GM21447 (cell line): ENCODE data around the gene RXYLT1.

Experiments
- ATAC-seq: cut with Tn5 transposase; IDR thresholded peaks from one replicate; pipeline ENCODE4 v1.9.1; 2021; ENCODE audit not compliant: unreplicated experiment

Gene RXYLT1

GRCh38 chr12:63843254-63843720 lies 63.6 kb downstream of the RXYLT1 start:
- no peak for ATAC-seq

GRCh38 chr12:63843721-63844390 lies 64.1 kb downstream of the RXYLT1 start:
- peak; percentile 95 for ATAC-seq

- ATAC-seq: peak; percentile 27
Observed at GRCh38 chr12:63844391-63845341, 65.0 kb downstream of the RXYLT1 start, which contains the start of gene SRGAP1. SRGAP1 (plus strand) TSS chr12:63844700; CDS start chr12:63844817, 117 bp downstream.

GRCh38 chr12:63845726-63846125 lies 66.0 kb downstream of the RXYLT1 start:
- no peak for ATAC-seq

DNA sequence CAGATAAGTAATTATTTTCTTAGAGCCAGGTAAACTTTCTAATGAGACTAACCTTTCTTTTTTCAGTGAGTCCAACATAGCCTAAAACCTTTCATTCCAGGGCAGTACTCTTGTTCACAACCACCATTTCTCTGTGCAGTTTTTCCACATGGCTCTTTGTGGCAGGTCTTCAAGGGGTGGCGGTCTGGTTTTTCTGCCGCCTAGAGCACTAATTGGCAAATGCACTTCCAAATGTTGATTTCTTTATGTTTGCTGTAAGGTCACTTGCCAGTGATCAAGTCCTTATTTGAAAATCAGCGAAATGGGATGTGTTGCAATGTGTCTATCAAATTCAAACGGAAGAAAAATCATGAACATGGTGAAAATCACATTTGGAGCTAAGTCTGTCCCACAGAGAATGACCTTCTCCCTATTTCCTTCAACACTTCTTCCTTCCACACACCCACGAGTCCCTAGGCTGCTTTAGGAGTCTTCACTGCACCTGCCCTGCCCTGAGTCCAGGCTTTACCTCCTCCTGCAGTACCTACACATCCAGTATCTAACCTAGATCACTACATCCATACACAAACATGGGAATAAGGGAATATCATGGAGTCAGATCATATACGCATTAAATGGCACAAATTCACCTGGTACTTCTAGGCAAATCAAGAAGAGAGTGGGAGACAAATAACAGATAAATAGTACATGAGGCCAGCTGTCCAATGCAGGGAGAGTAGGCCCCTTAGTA lies 66.7 kb downstream of the RXYLT1 start:
- ATAC-seq: no peak

GRCh38 chr12:63848450-63848849 lies 68.7 kb downstream of the RXYLT1 start:
- ATAC-seq: no peak

DNA sequence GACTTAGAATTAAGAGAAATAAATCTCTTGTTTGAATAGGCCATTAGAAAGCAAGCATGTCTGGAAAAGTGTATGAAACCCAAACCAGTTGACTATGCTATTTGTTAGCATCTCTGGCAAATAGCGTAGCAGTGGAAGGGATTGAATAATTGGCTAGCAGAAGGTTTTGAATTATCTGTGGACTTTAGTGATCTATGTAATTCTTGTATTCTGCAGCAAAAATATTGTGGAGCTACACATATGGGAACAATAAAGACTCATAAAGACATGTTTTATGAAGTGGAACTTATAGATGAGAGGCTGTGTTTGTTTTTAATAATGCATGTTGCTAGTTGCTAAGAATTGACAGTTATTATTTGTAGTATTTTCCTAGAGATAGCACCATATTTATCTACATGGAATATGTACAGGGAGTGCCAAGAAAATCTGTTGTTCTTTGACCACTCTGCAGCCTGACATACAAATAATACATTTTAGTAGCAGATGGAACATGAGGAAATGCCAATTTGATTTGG lies 69.5 kb downstream of the RXYLT1 start:
- ATAC-seq: no peak

GRCh38 chr12:63849641-63850040 lies 69.9 kb downstream of the RXYLT1 start:
- ATAC-seq: no peak

- ATAC-seq: no peak
Observed at GRCh38 chr12:63853978-63854377, 74.3 kb downstream of the RXYLT1 start.

- ATAC-seq: no peak
Observed at GRCh38 chr12:63855299-63855698, 75.6 kb downstream of the RXYLT1 start.

DNA sequence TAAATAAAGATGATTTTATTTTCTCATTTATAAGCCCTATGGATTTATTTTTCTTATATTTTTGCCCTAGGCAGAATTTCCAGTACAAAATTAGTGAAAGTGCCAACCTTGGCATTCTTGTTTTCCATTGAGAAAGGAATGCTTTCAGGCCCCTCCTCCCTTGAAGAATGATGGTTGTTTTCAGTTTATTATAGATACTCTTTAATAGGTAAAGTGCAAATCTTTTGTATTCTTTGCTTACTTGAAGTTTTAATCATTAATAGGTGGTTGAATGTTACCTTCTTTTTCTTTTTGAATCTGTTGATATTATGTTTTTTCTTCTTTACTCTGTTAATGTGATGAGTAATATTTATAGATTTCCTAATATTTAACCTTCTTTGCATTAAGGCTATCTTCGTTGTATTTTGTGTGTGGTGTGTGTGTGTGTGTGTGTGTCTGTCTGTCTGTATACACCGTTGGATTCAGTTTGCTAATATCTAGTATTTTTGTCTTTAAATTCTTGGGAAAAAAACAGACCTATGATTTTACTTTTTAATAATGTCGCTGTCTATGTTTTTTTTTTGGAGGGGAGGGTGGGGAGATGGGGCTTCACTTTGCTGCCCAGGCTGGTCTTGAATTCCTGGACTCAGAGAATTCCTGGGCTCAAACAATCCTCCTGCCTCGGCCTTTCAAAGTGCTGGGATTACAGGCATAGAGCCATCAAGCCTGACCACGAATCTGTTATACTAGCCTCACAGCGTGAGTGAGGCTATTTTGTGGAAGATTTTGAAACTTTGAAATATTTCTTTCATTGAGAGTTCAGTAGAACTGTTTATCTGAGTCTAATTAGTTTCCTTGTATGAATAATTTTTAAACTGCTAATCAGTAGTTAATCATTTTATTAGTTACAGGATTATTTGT lies 78.3 kb downstream of the RXYLT1 start:
- ATAC-seq: no peak
